GM12874 (cell line): ENCODE results near the gene USP5.

Experiments
- TF ChIP-seq, protein P1 (sequence below): IDR thresholded peaks from 2 replicates; pipeline ENCODE4 v1.5.1; 2011; ENCODE audit warnings: low read depth, mild to moderate bottlenecking, control low read depth, low read length, moderate library complexity; ENCODE audit not compliant: insufficient read depth

The USP5 gene

DNA sequence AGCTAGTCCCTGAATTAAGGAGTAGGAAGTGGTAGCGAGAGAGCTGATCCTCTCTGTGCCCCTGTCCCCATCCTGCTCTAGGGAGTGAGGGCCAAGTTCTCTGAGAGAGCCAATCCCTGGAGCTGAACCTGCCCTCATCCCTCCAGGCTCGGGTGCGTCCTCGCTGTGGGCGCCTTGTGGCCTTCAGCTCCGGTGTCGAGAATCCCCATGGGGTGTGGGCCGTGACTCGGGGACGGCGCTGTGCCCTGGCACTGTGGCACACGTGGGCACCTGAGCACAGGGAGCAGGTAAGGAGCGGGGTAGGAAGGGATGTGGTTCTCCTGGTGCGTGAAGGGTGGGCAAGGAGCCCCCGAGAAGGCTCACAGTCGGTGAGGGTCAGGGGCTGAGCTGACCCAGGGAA, 13.1 kb upstream of the USP5 start:
- TF ChIP-seq, protein P1, sequence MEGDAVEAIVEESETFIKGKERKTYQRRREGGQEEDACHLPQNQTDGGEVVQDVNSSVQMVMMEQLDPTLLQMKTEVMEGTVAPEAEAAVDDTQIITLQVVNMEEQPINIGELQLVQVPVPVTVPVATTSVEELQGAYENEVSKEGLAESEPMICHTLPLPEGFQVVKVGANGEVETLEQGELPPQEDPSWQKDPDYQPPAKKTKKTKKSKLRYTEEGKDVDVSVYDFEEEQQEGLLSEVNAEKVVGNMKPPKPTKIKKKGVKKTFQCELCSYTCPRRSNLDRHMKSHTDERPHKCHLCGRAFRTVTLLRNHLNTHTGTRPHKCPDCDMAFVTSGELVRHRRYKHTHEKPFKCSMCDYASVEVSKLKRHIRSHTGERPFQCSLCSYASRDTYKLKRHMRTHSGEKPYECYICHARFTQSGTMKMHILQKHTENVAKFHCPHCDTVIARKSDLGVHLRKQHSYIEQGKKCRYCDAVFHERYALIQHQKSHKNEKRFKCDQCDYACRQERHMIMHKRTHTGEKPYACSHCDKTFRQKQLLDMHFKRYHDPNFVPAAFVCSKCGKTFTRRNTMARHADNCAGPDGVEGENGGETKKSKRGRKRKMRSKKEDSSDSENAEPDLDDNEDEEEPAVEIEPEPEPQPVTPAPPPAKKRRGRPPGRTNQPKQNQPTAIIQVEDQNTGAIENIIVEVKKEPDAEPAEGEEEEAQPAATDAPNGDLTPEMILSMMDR: no peak

DNA sequence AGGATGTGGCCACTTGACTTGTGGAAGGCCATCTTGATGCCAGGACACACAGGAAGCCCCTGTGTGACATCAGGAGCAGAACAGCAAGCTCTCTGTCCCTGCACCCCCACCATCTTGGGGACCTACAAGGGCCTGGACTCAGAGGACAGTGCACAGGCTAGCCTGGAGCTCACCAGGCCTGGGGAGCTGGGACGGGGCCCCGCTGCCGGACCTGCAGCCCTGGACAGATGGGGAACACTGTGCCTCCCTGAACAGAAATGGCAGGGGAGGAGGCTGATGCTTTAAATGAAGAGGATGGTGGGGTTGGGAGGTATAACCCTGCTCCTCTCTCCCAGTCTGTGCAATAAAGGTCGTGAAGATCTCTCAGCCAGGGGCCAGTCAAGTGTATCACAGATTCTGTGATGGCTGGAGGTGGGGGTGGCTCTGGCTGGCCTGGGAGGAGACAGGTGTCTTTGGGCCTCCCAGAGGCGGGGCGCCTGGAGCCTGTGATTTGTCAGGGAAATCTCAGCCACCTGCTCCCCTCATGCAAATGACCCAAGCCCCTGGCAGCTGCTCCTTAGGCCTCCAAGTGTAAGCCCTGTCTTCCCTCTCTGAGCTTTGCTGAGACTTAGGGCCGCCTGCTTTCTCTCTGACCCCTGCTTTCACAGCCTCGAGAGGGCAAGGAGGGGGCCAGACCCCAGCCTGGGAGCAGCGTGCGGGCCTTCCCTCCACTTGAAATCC, 12.3 kb upstream of the USP5 start:
- TF ChIP-seq, protein P1: no peak

DNA sequence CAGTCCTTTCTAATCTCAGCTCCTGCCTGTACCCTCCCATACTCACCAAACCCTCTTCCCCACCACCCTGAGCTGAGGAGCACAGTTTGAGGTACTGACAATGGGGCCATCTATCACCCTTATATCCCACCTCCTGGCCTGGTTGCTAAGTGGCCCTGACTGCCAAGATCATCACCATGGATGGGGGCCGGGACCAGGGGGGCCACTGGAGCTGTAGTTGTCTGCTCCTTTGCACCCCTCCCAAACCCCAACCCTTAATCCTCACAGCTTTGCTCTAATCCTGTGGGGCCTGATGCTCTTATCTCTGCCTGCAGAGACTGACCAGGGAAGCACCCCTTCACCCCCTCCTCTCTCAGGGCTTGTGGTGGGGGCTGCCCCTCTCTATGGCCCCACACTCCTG, 11.6 kb upstream of the USP5 start:
- TF ChIP-seq, protein P1: no peak

DNA sequence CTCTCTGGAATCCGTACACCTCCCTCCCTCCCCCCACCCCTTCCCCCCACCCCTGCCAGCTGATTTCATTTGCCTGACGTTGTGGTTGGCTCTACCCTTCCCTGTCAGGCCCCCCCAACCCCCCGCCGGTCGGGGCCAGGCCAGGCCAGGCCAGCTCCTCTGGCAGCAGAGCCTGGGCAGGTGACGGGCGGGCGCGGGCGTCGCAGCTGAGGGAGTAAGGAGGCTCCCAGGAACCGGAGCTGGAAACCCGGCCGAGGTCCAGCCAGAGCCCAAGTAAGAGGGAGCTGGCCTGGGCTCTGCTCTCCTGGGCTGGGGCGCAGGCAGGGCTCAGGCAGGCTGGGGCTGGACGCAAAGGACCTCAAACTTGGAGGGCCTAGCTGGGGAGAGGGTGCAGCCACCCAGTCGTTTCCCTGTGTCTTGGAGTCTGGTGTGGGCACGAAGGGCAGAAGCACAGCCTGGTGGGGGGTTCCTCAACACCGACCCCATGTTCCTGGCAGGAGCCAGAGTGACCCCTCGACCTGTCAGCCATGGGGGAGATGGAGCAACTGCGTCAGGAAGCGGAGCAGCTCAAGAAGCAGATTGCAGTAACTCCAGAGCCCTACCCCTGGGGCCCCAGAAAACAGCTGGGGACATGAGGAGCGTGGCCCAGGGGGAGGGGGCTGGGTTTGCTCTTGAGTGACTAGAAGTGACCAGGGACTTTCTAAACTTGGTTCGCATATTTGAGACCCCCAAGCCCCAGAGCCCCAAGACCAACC, 11.0 kb upstream of the USP5 start, which contains the start of gene GNB3:
GNB3 (plus strand) TSS at position 165 of the 755 bp plus-strand sequence; CDS start at position 528, 363 bp downstream.
- TF ChIP-seq, protein P1: no peak

DNA sequence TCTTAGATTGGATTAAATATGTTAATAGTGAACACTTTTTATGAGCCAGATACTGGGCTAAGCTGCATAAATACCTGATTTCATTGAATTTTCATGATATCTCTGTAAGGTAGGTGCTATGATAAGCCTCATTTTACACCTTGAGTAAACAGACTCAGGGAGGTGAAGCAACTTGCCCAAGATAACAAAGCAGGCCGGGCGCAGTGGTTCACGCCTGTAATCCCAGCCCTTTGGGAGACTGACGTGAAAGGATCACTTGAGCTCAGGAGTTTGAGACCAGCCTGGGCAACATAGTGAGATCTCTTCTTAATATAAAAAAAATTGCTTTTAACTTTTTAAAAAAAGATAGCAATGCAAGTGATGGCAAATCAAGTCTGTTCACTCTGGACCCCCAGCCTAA, 9.9 kb upstream of the USP5 start:
- TF ChIP-seq, protein P1: no peak

DNA sequence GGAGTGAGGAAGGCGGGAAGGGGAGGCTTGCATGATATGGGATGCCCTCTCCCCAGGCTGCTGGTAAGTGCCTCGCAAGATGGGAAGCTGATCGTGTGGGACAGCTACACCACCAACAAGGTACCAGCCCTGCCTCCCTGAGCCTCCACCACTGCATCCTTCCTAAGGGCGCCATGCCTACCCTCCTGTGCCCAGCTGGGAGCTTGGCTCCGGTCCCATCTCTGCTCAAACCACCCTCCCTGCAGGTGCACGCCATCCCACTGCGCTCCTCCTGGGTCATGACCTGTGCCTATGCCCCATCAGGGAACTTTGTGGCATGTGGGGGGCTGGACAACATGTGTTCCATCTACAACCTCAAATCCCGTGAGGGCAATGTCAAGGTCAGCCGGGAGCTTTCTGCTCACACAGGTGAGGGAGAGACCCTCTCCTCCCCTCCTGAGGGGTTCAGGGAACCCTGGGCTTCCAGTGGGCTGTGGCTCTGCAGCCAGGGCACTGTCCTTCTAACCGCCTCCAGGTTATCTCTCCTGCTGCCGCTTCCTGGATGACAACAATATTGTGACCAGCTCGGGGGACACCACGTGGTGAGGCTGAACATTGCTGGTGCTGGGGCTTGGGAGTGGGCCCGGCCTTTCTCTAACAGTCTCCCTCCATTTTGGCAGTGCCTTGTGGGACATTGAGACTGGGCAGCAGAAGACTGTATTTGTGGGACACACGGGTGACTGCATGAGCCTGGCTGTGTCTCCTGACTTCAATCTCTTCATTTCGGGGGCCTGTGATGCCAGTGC, 8.6 kb upstream of the USP5 start:
- TF ChIP-seq, protein P1: no peak

DNA sequence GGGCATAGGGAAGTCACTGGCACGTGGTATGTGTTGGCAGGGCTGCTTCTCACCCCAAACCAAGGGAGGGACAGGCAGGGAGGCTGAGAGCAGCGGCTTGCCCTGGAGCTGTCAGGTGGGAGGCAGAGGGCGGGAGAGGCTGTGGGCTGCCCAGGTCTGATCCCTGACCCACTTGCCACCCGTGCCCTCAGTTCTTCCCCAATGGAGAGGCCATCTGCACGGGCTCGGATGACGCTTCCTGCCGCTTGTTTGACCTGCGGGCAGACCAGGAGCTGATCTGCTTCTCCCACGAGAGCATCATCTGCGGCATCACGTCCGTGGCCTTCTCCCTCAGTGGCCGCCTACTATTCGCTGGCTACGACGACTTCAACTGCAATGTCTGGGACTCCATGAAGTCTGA, 6.6 kb upstream of the USP5 start:
- TF ChIP-seq, protein P1: no peak
